ENCODE measurements around the gene PALLD. TPM values are rescaled to one million over a fixed set of nuclear protein-coding genes. Genes with fewer than 3 reads are reported as not detected.

The PALLD gene
- total and polyA plus RNA-seq, 2 of the 8 experiments (the other 6 are each of a cell fraction or from before 2014, with no cell fraction given), result 10.5 to 25.0 TPM

DNA sequence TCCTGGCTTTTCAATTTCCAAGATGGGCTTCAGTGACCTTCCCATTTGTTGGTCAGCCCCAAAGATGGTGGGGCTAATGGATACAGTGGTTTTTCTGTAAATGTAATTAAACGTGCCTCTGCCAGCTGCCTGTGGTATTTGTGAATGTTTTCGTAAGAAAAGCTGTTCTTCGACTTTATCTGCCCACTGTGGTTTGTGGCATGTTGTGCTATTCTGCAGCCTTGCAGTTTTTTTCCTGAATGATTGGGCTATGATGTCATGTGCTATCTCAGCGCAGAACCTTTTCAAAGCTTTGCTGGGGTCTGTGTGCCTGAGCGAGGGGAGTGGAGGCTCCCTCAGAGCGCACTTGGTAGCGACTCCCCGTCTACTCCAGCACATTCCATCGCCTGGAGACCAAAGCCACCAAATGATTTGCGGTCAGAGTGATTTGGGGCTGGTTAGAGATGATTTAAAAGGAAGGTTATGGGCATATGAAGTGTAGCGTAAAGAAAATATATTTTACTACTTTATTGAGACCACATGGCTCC, 137.5 kb downstream of the PALLD start:
- no peak overlapping the region for H4K8ac ChIP-seq (ENCODE audit: extremely low read depth, insufficient read depth, low read length)
- WGBS, 2 experiments (ENCODE audit: extremely low coverage in 1 of 2, insufficient coverage in 1 of 2, insufficient read length in 1 of 2, insufficient replicate concordance in 2 of 2, low coverage in 1 of 2, low lambda C conversion rate in 2 of 2, missing lambda C conversion rate in 1 of 2), result 72 to 100% methylated on average over 1 to 11 of the region's 11 CpGs
- CTCF ChIA-PET (ENCODE audit: partially characterized antibody), result interaction anchor here (0.8 to 2.1 kb wide), 4 partner anchors 13 to 48 kb away, joined by 3 to 11 read pairs (median 4); no protein-coding TSS in a partner anchor
- H2BK20ac ChIP-seq (ENCODE audit: low read length), result no peak overlapping the region
- no peaks in the 10 kb centered on the region for H3K36me3 ChIP-seq (ENCODE audit: control insufficient read depth in 2 of 4, insufficient read depth in 4 of 4, low read length in 3 of 4)
- no peak overlapping the region for H4K5ac ChIP-seq (ENCODE audit: insufficient read length, low read depth, low read length)
- peak overlapping the region; percentile 70; the same call in 1 of the 2 replicates for H2AK5ac ChIP-seq (ENCODE audit: low read depth, low read length)
- H4K91ac ChIP-seq (replicated peaks; ENCODE audit: insufficient read length, low read length), result peak overlapping the region; percentile 26
- no peaks in the 10 kb centered on the region for H3K79me2 ChIP-seq (ENCODE audit: control insufficient read depth in 1 of 2, insufficient read depth in 2 of 2, low read length in 2 of 2)
- no peak overlapping the region for H3K4me3 ChIP-seq (ENCODE audit: extremely low read depth in 1 of 4, insufficient read depth in 2 of 4, low read depth in 3 of 4, low read length in 4 of 4)
- H2BK5ac ChIP-seq (ENCODE audit: low read depth, low read length), result no peak overlapping the region
- H2BK120ac ChIP-seq (replicated peaks; ENCODE audit: low read depth, low read length), result peak overlapping the region; percentile 22
- no peaks in the 10 kb centered on the region for H3K79me1 ChIP-seq (ENCODE audit: low read depth, low read length)
- H3K9me3 ChIP-seq (ENCODE audit: insufficient read depth in 2 of 2, low read depth in 1 of 2, low read length in 1 of 2), result no peaks in the 10 kb centered on the region
- no peak overlapping the region for H2AFZ ChIP-seq (ENCODE audit: low read length)
- 0 out of 4 replicates have a peak overlapping the region, but pooled peaks of 1 of the 2 experiments have one; percentile 8 for H3K4me2 ChIP-seq (ENCODE audit: insufficient read depth in 1 of 2, low read depth in 2 of 2, low read length in 2 of 2)
- TF ChIP-seq JUND (IDR thresholded peaks at IDR 0.05; ENCODE audit: low read length) (0 out of 2 replicates have a peak, but pooled peaks have one; percentile 20), POLR2A (IDR thresholded peaks at IDR 0.05; ENCODE audit: control extremely low read depth in 1 of 2, low read depth in 2 of 2, low read length in 2 of 2) (no peak)
- DNase-seq (ENCODE audit: low read depth in 1 of 2, low spot score in 2 of 2) (no peak), FAIRE-seq (no peak)
- H3K23me2 ChIP-seq (ENCODE audit: low read depth, low read length), result peaks cover 2% of the 10 kb centered on the region
- H3K4ac ChIP-seq (replicated peaks; ENCODE audit: insufficient read length, low read depth, low read length), result no peak overlapping the region
- no peaks in the 10 kb centered on the region for H4K20me1 ChIP-seq (replicated peaks in 1 of 2; ENCODE audit: control insufficient read depth in 1 of 2, insufficient read depth in 2 of 2, low read length in 2 of 2)
- no peak overlapping the region for H3K23ac ChIP-seq (ENCODE audit: insufficient read length)
- H3K4me1 ChIP-seq (replicated peaks in 1 of 4; ENCODE audit: control insufficient read depth in 3 of 4, insufficient read depth in 4 of 4, low read length in 3 of 4), result peaks cover 6 to 22% (median 15%) of the 10 kb centered on the region in 4 experiments; a peak in 6 of 7 replicates
- POLR2A ChIA-PET (ENCODE audit: partially characterized antibody), result interaction anchor here (0.5 to 0.9 kb wide), 4 partner anchors 15 to 1001 kb away, joined by 3 read pairs; no protein-coding TSS in a partner anchor
- H3K18ac ChIP-seq (ENCODE audit: extremely low read depth, low read length), result 0 out of 2 replicates have a peak overlapping the region, but pooled peaks have one; percentile 49
- no peak overlapping the region for H2BK15ac ChIP-seq (ENCODE audit: low read length)
- no peak overlapping the region for H3K14ac ChIP-seq (ENCODE audit: insufficient read length)
- H3K9ac ChIP-seq (replicated peaks in 1 of 4; ENCODE audit: extremely low read depth in 1 of 4, low read depth in 3 of 4, low read length in 3 of 4), result no peak overlapping the region
- H3K56ac ChIP-seq (replicated peaks; ENCODE audit: insufficient read length, low read depth, low read length), result no peak overlapping the region
- H2BK12ac ChIP-seq (ENCODE audit: low read depth, low read length), result no peak overlapping the region
- no peak overlapping the region for H3K27ac ChIP-seq (ENCODE audit: low read depth, low read length)
- peaks cover 0 to 1% (median 0%) of the 10 kb centered on the region in 4 experiments; a peak in 2 of 7 replicates for H3K27me3 ChIP-seq (replicated peaks in 1 of 4; ENCODE audit: control insufficient read depth in 3 of 4, extremely low read depth in 1 of 4, insufficient read depth in 3 of 4, low read length in 3 of 4)

All from H1 (cell line).